Activated T-helper 2 cell treated with anti-CD3 and anti-CD28 coated beads, Interferon-gamma antibody, Interleukin-2, Interleukin-4, amounts not matched to agents 10 μg/mL and 5 μg/mL and 100 μg/mL, durations not matched to agents 14 hours and 24 hours and 36 hours (primary cell): ENCODE results near the gene LRRC27. TPM values are rescaled to one million over a fixed set of nuclear protein-coding genes. Genes with fewer than 3 reads are reported as not detected.
"Not testable (repeated sequence)": the region's sequence is repeated elsewhere in the genome, so short reads cannot be mapped to it uniquely, and the experiment has no call there.

Experiments
- DNase-seq: peaks from one replicate; pipeline ENCODE4 v3.0.0; 2021; ENCODE audit warnings: low spot score
- H3K27ac Mint-ChIP-seq: one replicate; pipeline ENCODE4 v1.8.0; 2021; ENCODE audit warnings: mixed read lengths
- H3K27me3 Mint-ChIP-seq: one replicate; pipeline ENCODE4 v1.8.0; 2021; ENCODE audit warnings: low read depth, mixed read lengths
- H3K36me3 Mint-ChIP-seq: one replicate; pipeline ENCODE4 v1.8.0; 2021; ENCODE audit warnings: low read depth, mixed read lengths
- H3K4me1 Mint-ChIP-seq: one replicate; pipeline ENCODE4 v1.8.0; 2021; ENCODE audit warnings: low read depth, mixed read lengths
- H3K4me3 Mint-ChIP-seq: one replicate; pipeline ENCODE4 v1.8.0; 2021; ENCODE audit warnings: low read depth, mild to moderate bottlenecking, moderate library complexity, mixed read lengths
- H3K9me3 Mint-ChIP-seq: one replicate; pipeline ENCODE4 v1.8.0; 2021; ENCODE audit warnings: mixed read lengths
- intact Hi-C: fragments of 100-400 bp; cut with micrococcal nuclease; formaldehyde crosslinking; loops from one replicate; pipeline ENCODE4 v1.15.1; 2023
- total RNA-seq: library from RNA; stranded (reverse); gene quantifications from 2 replicates; pipeline ENCODE4 v1.2.3, GENCODE V29; 2022

The LRRC27 gene
- total RNA-seq, 1 donor from 2014 or later = 3.5 TPM

GRCh38 chr10:132295481-132295880 lies 36.5 kb upstream of the LRRC27 start:
- H3K4me3 Mint-ChIP-seq, H3K36me3 Mint-ChIP-seq, H3K4me1 Mint-ChIP-seq, H3K9me3 Mint-ChIP-seq, H3K27ac Mint-ChIP-seq, H3K27me3 Mint-ChIP-seq, DNase-seq, intact Hi-C loops: not testable (repeated sequence)

GRCh38 chr10:132296666-132297443 lies 35.1 kb upstream of the LRRC27 start:
- Mint-ChIP-seq H3K4me3 (no peak overlapping the region), H3K9me3 (no peaks in the 10 kb centered on the region), H3K27me3 (peaks cover 2% of the 10 kb centered on the region), H3K36me3 (no peaks in the 10 kb centered on the region), H3K4me1 (no peaks in the 10 kb centered on the region), H3K27ac (no peak overlapping the region)
- intact Hi-C loops = no loop called here
- no peak for DNase-seq

GRCh38 chr10:132297526-132297925 lies 34.5 kb upstream of the LRRC27 start:
- no peak for DNase-seq
- peaks cover 2% of the 10 kb centered on the region for H3K27me3 Mint-ChIP-seq
- no peaks in the 10 kb centered on the region for H3K9me3 Mint-ChIP-seq
- H3K4me3 Mint-ChIP-seq = no peak overlapping the region
- no peaks in the 10 kb centered on the region for H3K4me1 Mint-ChIP-seq
- no peak overlapping the region for H3K27ac Mint-ChIP-seq
- H3K36me3 Mint-ChIP-seq = no peaks in the 10 kb centered on the region
- intact Hi-C loops = no loop called here

GRCh38 chr10:132298038-132298881 lies 33.7 kb upstream of the LRRC27 start:
- intact Hi-C loops = no loop called here
- no peaks in the 10 kb centered on the region for H3K9me3 Mint-ChIP-seq
- H3K27ac Mint-ChIP-seq = no peak overlapping the region
- DNase-seq = no peak
- peaks cover 2% of the 10 kb centered on the region for H3K27me3 Mint-ChIP-seq
- H3K36me3 Mint-ChIP-seq = no peaks in the 10 kb centered on the region
- H3K4me3 Mint-ChIP-seq = no peak overlapping the region
- H3K4me1 Mint-ChIP-seq = no peaks in the 10 kb centered on the region

GRCh38 chr10:132299371-132300336 lies 32.3 kb upstream of the LRRC27 start:
- DNase-seq = no peak
- intact Hi-C loops = no loop called here
- no peaks in the 10 kb centered on the region for H3K36me3 Mint-ChIP-seq
- H3K27ac Mint-ChIP-seq = no peak overlapping the region
- H3K27me3 Mint-ChIP-seq = peaks cover 2% of the 10 kb centered on the region
- H3K4me1 Mint-ChIP-seq = no peaks in the 10 kb centered on the region
- H3K9me3 Mint-ChIP-seq = no peaks in the 10 kb centered on the region
- H3K4me3 Mint-ChIP-seq = no peak overlapping the region

GRCh38 chr10:132300582-132300981 lies 31.4 kb upstream of the LRRC27 start:
- Mint-ChIP-seq H3K36me3 (no peaks in the 10 kb centered on the region), H3K4me3 (no peak overlapping the region), H3K4me1 (no peaks in the 10 kb centered on the region), H3K27ac (no peak overlapping the region), H3K27me3 (peaks cover 5% of the 10 kb centered on the region), H3K9me3 (no peaks in the 10 kb centered on the region)
- DNase-seq = no peak
- intact Hi-C loops = no loop called here

GRCh38 chr10:132301371-132302330 lies 30.3 kb upstream of the LRRC27 start:
- Mint-ChIP-seq H3K4me1 (no peaks in the 10 kb centered on the region), H3K27ac (no peak overlapping the region), H3K9me3 (no peaks in the 10 kb centered on the region), H3K36me3 (no peaks in the 10 kb centered on the region), H3K4me3 (no peak overlapping the region), H3K27me3 (peaks cover 16% of the 10 kb centered on the region)
- intact Hi-C loops = no loop called here
- no peak for DNase-seq

- intact Hi-C loops = no loop called here
Observed at GRCh38 chr10:132302421-132303310, 29.3 kb upstream of the LRRC27 start.

GRCh38 chr10:132303361-132304115 lies 28.5 kb upstream of the LRRC27 start:
- no peak for DNase-seq
- Mint-ChIP-seq H3K27ac (no peak overlapping the region), H3K9me3 (no peaks in the 10 kb centered on the region), H3K4me3 (no peak overlapping the region), H3K27me3 (peaks cover 18% of the 10 kb centered on the region), H3K36me3 (no peaks in the 10 kb centered on the region), H3K4me1 (peaks cover 3% of the 10 kb centered on the region)
- intact Hi-C loops = no loop called here

More at GRCh38 chr10:132302421-132303310, 29.3 kb upstream of the LRRC27 start:
- Mint-ChIP-seq H3K36me3 (no peaks in the 10 kb centered on the region), H3K9me3 (no peaks in the 10 kb centered on the region), H3K27me3 (peaks cover 18% of the 10 kb centered on the region), H3K4me1 (peaks cover 3% of the 10 kb centered on the region), H3K4me3 (no peak overlapping the region), H3K27ac (no peak overlapping the region)
- no peak for DNase-seq

GRCh38 chr10:132304756-132305509 lies 27.1 kb upstream of the LRRC27 start:
- Mint-ChIP-seq H3K9me3 (no peaks in the 10 kb centered on the region), H3K4me1 (peaks cover 4% of the 10 kb centered on the region), H3K27ac (no peak overlapping the region), H3K27me3 (peaks cover 25% of the 10 kb centered on the region), H3K4me3 (no peak overlapping the region), H3K36me3 (no peaks in the 10 kb centered on the region)
- intact Hi-C loops = loop anchor here (5.0 kb wide), 1 partner anchor 142 kb away; no protein-coding TSS in a partner anchor
- DNase-seq = no peak
